Activated T-helper 9 cell treated with anti-CD3 and anti-CD28 coated beads, Interleukin-2, amount 50 U/mL, for 16 hours (primary cell): Measurements from ENCODE around the gene CRACR2B.

Experiments
- DNase-seq: peaks from one replicate; pipeline ENCODE4 v3.0.0-alpha.2; 2020; ENCODE audit warnings: low read depth

The CRACR2B gene

GRCh38 chr11:839875-840617 is 12.3 kb downstream of the CRACR2B start:
- DNase-seq: no peak

- DNase-seq: no peak
These were observed 14.3 kb downstream of the CRACR2B start for GRCh38 chr11:841981-842369.

- peak; percentile 82 for DNase-seq
These were observed 14.8 kb downstream of the CRACR2B start, which contains the start of the genes POLR2L and TSPAN4 for GRCh38 chr11:842370-843002. Gene POLR2L (minus strand): TSS chr11:842529. CDS start chr11:842508, 21 bp downstream. Gene TSPAN4 (plus strand): TSS chr11:842852. CDS start chr11:850305, 7,453 bp downstream.

GRCh38 chr11:843086-843734 is 15.5 kb downstream of the CRACR2B start:
- DNase-seq: no peak

- DNase-seq: no peak
These were observed 16.3 kb downstream of the CRACR2B start for GRCh38 chr11:843818-844692.

GRCh38 chr11:844693-845644 is 17.2 kb downstream of the CRACR2B start:
- DNase-seq: no peak

GRCh38 chr11:845872-846495 is 18.3 kb downstream of the CRACR2B start:
- no peak for DNase-seq

- no peak for DNase-seq
These were observed 18.9 kb downstream of the CRACR2B start for GRCh38 chr11:846496-847098.

GRCh38 chr11:847876-848275 is 20.2 kb downstream of the CRACR2B start:
- DNase-seq: no peak

- DNase-seq: peak; percentile 50
These were observed 20.7 kb downstream of the CRACR2B start for GRCh38 chr11:848380-848931.

- no peak for DNase-seq
These were observed 21.5 kb downstream of the CRACR2B start for GRCh38 chr11:849104-849824.

- no peak for DNase-seq
These were observed 22.4 kb downstream of the CRACR2B start for GRCh38 chr11:849951-850774.

- no peak for DNase-seq
These were observed 23.4 kb downstream of the CRACR2B start for GRCh38 chr11:850775-851763.

GRCh38 chr11:852762-853161 is 25.0 kb downstream of the CRACR2B start:
- no peak for DNase-seq

- no peak for DNase-seq
These were observed 26.1 kb downstream of the CRACR2B start for GRCh38 chr11:853682-854448.
